K562 (cell line): ENCODE data around the gene SLC25A42. TPM values are rescaled to one million over a fixed set of nuclear protein-coding genes. Genes with fewer than 3 reads are reported as not detected.
A peak's percentile ranks its signal among the peaks of the same experiment; 100 is the strongest.

Experiments
- C11orf30 ChIP-seq: fragments of 450-650 bp; IDR thresholded peaks from 2 replicates; pipeline ENCODE4 v1.6.1; 2016; ENCODE audit warnings: low read depth, mild to moderate bottlenecking
- CTCF ChIP-seq, 3 experiments: IDR thresholded peaks in 2 of 3; conservative IDR thresholded peaks in 1 of 3; 2 replicates each; pipeline ENCODE4 v1.5.1; 2011 to 2012; ENCODE audit warnings: low read length in 3 of 3, mild to moderate bottlenecking in 3 of 3, control low read depth in 2 of 3, improper control_type of control experiment in 1 of 3, inconsistent platforms in 1 of 3, low read depth in 1 of 3, mixed read lengths in 1 of 3, moderate library complexity in 1 of 3; ENCODE audit not compliant: insufficient read depth in 2 of 3
- JUNB ChIP-seq: fragments of 450-650 bp; formaldehyde crosslinking; conservative IDR thresholded peaks from 2 replicates; pipeline ENCODE4 v1.4.0; 2020; ENCODE audit warnings: mild to moderate bottlenecking
- MGA ChIP-seq: fragments of 450-650 bp; IDR thresholded peaks from 2 replicates; pipeline ENCODE4 v1.6.1; 2016; ENCODE audit warnings: mild to moderate bottlenecking, moderate library complexity
- RBM17 ChIP-seq: fragments of 200-400 bp; formaldehyde crosslinking; IDR thresholded peaks from 2 replicates; pipeline ENCODE4 v1.6.1; 2017; ENCODE audit warnings: low read depth, mild to moderate bottlenecking, low read length, borderline replicate concordance
- RBM34 ChIP-seq: fragments of 200-400 bp; formaldehyde crosslinking; IDR thresholded peaks from 2 replicates; pipeline ENCODE4 v1.6.1; 2018; ENCODE audit warnings: low read length, borderline replicate concordance; ENCODE audit not compliant: insufficient read depth
- SMAD3 ChIP-seq: fragments of 450-650 bp; formaldehyde crosslinking; conservative IDR thresholded peaks from 2 replicates; pipeline ENCODE4 v1.4.0; 2020; ENCODE audit warnings: mild to moderate bottlenecking
- TARDBP ChIP-seq: fragments of 450-650 bp; IDR thresholded peaks from 2 replicates; pipeline ENCODE4 v1.6.1; 2016
- TRIM28 ChIP-seq: fragments of 450-650 bp; IDR thresholded peaks from 2 replicates; pipeline ENCODE4 v1.6.1; 2017
- ZNF174 ChIP-seq: fragments of 250-450 bp; sonication (Bioruptor Pico); IDR thresholded peaks from 2 replicates; pipeline ENCODE4 v1.4.0; 2020; ENCODE audit warnings: mild to moderate bottlenecking
- ZNF395 ChIP-seq: fragments of 200-800 bp; sonication (Bioruptor generic); IDR thresholded peaks from 2 replicates; pipeline ENCODE4 v1.6.1; 2017; ENCODE audit warnings: missing genetic modification characterization, missing compliant biosample characterization
- ZSCAN29 ChIP-seq: fragments of 450-650 bp; IDR thresholded peaks from 2 replicates; pipeline ENCODE4 v1.6.1; 2017
- polyA plus RNA-seq, 8 experiments: library from polyadenylated mRNA; depleted of rRNA in 4 of 8; stranded (reverse) in 5 of 8; unstranded in 3 of 8; fragments of >200 nt; fragmentation: Nextera tagmentation in 2 of 8; fragmentation: Illumina TruSeq in 1 of 8; extraction: Ambion mirVana in 2 of 8; extraction: Trizol in 1 of 8; gene quantifications; 2 replicates each; pipeline versions ENCODE4 v1.2.1 to v1.2.3, GENCODE V29; 2011 to 2014; ENCODE audit warnings: inconsistent platforms in 1 of 8, missing spikeins in 1 of 8
- total RNA-seq, 7 experiments: library from RNA; depleted of rRNA in 6 of 7; stranded (reverse); fragments of >200 nt in 6 of 7; fragmentation: Illumina TruSeq in 2 of 7; extraction: Trizol in 2 of 7; gene quantifications; 2 replicates each; pipeline versions ENCODE4 v1.2.1 to v1.2.3, GENCODE V29; 2011 to 2021; ENCODE audit warnings: low replicate concordance in 1 of 7

Gene SLC25A42
- total and polyA plus RNA-seq, 9 of the 15 experiments (the other 6 are each of a cell fraction or from before 2014, with no cell fraction given): 0.59 to 32.2 (median 14.1) TPM

- TF ChIP-seq MGA: peak; percentile 74
- TF ChIP-seq CTCF (IDR thresholded peaks at IDR 0.05 in 2 of 3, conservative IDR thresholded peaks at IDR 0.05 in 1 of 3; ENCODE audit: insufficient read depth in 2 of 3, low read depth in 1 of 3, low read length in 3 of 3): peak in 1 of 3 experiments; percentile 6; a peak in 1 of 6 replicates
- TF ChIP-seq RBM17: no peak
- no peak; the same call in 1 of the 2 replicates for TF ChIP-seq TARDBP
- TF ChIP-seq JUNB (CRISPR knock-in tag): no peak
- no peak for TF ChIP-seq ZSCAN29
- peak; percentile 64 for TF ChIP-seq ZNF395
- TF ChIP-seq RBM34: no peak
- peak; percentile 18; the same call in 1 of the 2 replicates for TF ChIP-seq TRIM28
- TF ChIP-seq SMAD3 (CRISPR knock-in tag): 0 out of 2 replicates have a peak, but pooled peaks have one; percentile 42
- no peak for TF ChIP-seq C11orf30
- no peak for TF ChIP-seq ZNF174 (CRISPR knock-in tag)
Observed at GRCh38 chr19:19059837-19060611, 3.8 kb upstream of the SLC25A42 start (continued).
